HFFc6 (cell line): ENCODE data around the gene DNAH3. TPM values are rescaled to one million over a fixed set of nuclear protein-coding genes. Genes with fewer than 3 reads are reported as not detected.

Source experiments
- DNase-seq: peaks from one replicate; pipeline ENCODE4 v3.0.0-alpha.2; 2018
- H3K27ac Mint-ChIP-seq: 2 replicates; pipeline ENCODE4 v1.8.0; 2020; ENCODE audit warnings: mild to moderate bottlenecking, mixed read lengths
- H3K27me3 Mint-ChIP-seq: 2 replicates; pipeline ENCODE4 v1.8.0; 2021; ENCODE audit warnings: mild to moderate bottlenecking, moderate library complexity, mixed read lengths; ENCODE audit not compliant: insufficient read depth
- H3K36me3 Mint-ChIP-seq: 2 replicates; pipeline ENCODE4 v1.8.0; 2021; ENCODE audit warnings: low read depth, mixed read lengths
- H3K4me1 Mint-ChIP-seq: 2 replicates; pipeline ENCODE4 v1.8.0; 2020; ENCODE audit warnings: low read depth, mixed read lengths
- H3K4me3 Mint-ChIP-seq: 2 replicates; pipeline ENCODE4 v1.8.0; 2020; ENCODE audit warnings: mild to moderate bottlenecking, moderate library complexity, mixed read lengths
- H3K9me3 Mint-ChIP-seq: 2 replicates; pipeline ENCODE4 v1.8.0; 2020; ENCODE audit warnings: mild to moderate bottlenecking, mixed read lengths
- CTCF ChIP-seq: fragments of 200-600 bp; sonication (generic); IDR thresholded peaks from 2 replicates; pipeline ENCODE4 v1.5.0; 2021; ENCODE audit warnings: antibody characterized with exemption, mild to moderate bottlenecking
- total RNA-seq, 6 experiments: library from RNA; stranded (reverse); fragmentation: NEBNext Ultra II Directional; extraction: Animal tissue kit (Norgen Biotek cat#: 25700); gene quantifications; 2 replicates in 1 of 6; 3 replicates in 5 of 6; pipeline ENCODE4 v1.2.3, GENCODE V29; 2021

The DNAH3 gene
- total RNA-seq, 6 experiments from 2014 or later = not detected

- H3K36me3 Mint-ChIP-seq = no peaks in the 10 kb centered on the region
- DNase-seq = peak; percentile 44
- no peak for TF ChIP-seq CTCF
Observed at GRCh38 chr16:21194771-21195301, 44.2 kb upstream of the DNAH3 start.

GRCh38 chr16:21192991-21193390, 42.3 kb upstream of the DNAH3 start:
- H3K9me3 Mint-ChIP-seq = no peaks in the 10 kb centered on the region
- no peak overlapping the region for H3K27ac Mint-ChIP-seq
- H3K36me3 Mint-ChIP-seq = no peaks in the 10 kb centered on the region
- no peak for DNase-seq
- no peak overlapping the region for H3K4me3 Mint-ChIP-seq
- no peak for TF ChIP-seq CTCF
- H3K27me3 Mint-ChIP-seq = peaks cover 33% of the 10 kb centered on the region
- peaks cover 30% of the 10 kb centered on the region for H3K4me1 Mint-ChIP-seq

More at GRCh38 chr16:21194771-21195301, 44.2 kb upstream of the DNAH3 start:
- Mint-ChIP-seq H3K9me3 (no peaks in the 10 kb centered on the region), H3K27me3 (peaks cover 42% of the 10 kb centered on the region), H3K4me1 (peaks cover 21% of the 10 kb centered on the region), H3K4me3 (no peak overlapping the region), H3K27ac (no peak overlapping the region)

GRCh38 chr16:21190599-21190998, 40.0 kb upstream of the DNAH3 start:
- peak; percentile 23 for DNase-seq
- no peaks in the 10 kb centered on the region for H3K9me3 Mint-ChIP-seq
- peaks cover 21% of the 10 kb centered on the region for H3K27me3 Mint-ChIP-seq
- no peak overlapping the region for H3K27ac Mint-ChIP-seq
- no peak for TF ChIP-seq CTCF
- peaks cover 42% of the 10 kb centered on the region for H3K4me1 Mint-ChIP-seq
- no peaks in the 10 kb centered on the region for H3K36me3 Mint-ChIP-seq
- no peak overlapping the region for H3K4me3 Mint-ChIP-seq

- peaks cover 21% of the 10 kb centered on the region for H3K27me3 Mint-ChIP-seq
- H3K4me3 Mint-ChIP-seq = no peak overlapping the region
- no peak for TF ChIP-seq CTCF
- no peak for DNase-seq
- H3K27ac Mint-ChIP-seq = no peak overlapping the region
- no peaks in the 10 kb centered on the region for H3K9me3 Mint-ChIP-seq
- H3K4me1 Mint-ChIP-seq = peaks cover 38% of the 10 kb centered on the region
- H3K36me3 Mint-ChIP-seq = peaks cover 1% of the 10 kb centered on the region; the same call in 1 of the 2 replicates
Observed at GRCh38 chr16:21190013-21190412, 39.4 kb upstream of the DNAH3 start.

GRCh38 chr16:21189311-21189710, 38.7 kb upstream of the DNAH3 start:
- no peak for TF ChIP-seq CTCF
- Mint-ChIP-seq H3K9me3 (no peaks in the 10 kb centered on the region), H3K27ac (no peak overlapping the region), H3K4me1 (peaks cover 36% of the 10 kb centered on the region), H3K36me3 (peaks cover 8% of the 10 kb centered on the region; the same call in 1 of the 2 replicates), H3K27me3 (peaks cover 19% of the 10 kb centered on the region), H3K4me3 (no peak overlapping the region)
- DNase-seq = no peak
